ENCODE results near the gene TSPEAR.
A peak's percentile ranks its signal among the peaks of the same experiment; 100 is the strongest.

TSPEAR gene

DNA sequence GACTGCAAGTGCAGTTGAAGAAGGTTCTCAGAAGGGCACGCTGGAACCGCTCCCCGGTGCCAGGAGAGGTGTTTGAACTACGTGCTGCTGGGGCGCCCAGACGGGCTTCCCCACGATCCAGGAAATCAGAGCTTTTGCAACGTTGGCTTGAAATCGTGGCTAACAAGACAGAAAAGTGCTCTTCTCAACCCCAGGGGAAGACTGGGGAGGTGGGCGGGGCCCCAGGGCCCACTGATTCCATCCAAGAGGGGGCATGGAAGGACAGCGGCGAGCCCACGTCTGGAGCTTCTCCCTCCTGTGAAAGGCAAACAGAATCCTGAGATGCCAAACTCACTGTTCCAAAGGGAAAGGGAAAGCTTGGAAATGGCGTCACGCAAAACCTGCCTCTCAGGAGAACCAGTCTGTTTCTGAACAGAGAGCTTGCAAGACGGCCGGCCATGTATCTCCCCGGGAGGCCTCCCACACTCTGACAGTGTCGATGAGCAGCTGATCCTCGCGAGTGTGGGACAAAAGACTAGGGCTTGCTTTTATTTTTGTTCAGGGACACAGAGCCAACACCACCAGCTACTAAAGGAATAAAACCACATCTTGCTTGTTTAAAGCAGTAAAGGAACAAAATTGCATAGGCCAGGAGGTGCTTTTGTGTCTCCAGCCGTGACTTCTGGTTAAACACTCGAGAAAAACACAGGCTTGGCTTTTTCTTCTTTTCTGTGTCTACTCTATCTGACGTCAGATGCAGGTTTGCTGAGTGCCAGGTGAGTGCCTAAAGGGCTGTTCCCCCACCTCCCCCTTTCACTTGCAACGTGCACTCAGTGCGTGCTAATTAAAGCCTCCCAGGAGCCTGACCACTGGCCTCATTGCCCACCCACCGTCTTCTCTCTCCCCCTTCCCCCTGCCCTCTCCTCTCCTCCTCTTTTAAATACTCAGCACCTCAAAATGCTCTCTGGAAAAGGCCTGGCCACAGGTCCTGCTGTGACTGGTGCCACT is 214.5 kb downstream of the TSPEAR start:
- DNase-seq = no peak

DNA sequence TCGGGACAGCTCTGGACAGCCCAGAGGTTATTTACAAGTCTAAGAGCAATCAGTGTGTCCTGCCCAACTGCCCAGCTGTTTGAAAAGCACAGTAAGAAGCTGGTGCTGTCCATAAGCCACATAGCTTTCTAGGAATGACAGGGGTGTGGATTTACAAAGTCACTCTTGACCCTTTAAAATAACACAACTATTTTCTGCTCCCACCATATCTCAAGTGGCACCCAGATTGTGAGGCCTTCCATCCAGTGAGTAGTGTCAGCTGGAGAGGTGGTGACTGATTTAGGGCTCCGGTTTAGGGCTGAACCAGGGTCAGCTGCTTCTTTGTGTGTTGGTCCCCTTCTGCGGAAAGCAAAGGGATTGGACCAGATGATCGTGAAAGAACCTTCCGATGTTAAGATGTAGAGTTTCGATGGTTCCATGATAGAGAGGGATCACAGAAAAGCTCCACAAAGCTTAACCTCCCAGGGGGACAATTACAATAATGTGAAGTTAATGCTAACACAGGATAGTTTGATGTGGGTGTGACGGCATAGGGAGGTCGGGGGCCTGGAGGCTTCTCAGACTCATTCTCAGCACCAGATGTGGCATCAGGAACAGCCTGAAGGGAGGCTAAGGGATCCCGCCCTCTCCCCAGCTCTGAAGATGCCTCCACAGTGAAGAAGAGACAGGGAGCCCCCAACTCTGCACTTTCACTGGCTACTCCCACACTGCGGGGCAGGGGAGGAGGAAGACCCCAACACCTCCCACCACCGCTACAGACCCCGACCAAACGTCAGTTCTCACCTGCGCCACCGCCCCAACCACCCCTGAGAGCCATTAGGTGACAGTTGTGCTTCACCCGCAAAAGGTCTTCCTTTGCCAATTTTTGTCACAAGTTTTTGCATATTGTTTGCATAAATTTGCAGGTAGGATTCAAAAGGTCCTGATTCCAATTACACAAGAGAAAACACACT is 215.5 kb downstream of the TSPEAR start:
- no peak for DNase-seq

DNA sequence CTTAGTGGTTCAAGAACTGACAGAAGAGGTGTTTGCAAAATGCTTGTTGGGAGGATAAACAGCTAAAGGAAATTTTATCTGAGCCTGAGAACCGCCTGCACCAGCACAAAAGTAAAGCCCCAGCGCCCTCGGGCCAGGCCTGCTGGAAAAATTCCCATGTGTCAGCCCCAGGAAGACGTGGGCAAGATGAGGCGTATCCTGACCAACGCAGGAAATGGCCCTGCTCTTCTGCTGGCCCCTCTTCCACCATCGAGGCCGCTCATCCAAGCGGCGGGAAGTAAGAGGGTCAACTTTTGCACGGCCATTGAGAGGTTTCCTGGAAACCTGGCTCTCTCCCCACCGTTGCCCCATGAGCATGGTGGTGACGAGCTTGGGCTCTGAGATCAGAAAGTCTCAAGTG is 216.4 kb downstream of the TSPEAR start:
- DNase-seq = no peak

DNA sequence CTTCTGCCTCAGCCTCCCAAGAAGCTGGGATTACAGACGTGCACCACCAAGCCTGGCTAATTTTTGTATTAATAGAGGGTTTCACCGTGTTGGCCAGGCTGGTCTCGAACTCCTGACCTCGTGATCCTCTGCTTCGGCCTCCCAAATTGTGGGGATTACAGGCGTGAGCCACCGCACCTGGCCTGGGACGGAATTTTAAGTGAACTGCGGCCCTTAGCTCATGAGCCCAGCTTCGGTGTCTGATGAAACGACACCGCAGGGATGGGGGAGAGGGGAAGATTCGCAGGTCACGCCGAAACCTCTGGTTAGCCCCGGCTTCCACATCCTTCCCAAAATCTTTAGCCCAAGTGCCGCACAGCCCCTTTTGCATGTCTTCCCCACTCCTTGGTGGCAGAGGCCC is 217.0 kb downstream of the TSPEAR start:
- no peak for DNase-seq

DNA sequence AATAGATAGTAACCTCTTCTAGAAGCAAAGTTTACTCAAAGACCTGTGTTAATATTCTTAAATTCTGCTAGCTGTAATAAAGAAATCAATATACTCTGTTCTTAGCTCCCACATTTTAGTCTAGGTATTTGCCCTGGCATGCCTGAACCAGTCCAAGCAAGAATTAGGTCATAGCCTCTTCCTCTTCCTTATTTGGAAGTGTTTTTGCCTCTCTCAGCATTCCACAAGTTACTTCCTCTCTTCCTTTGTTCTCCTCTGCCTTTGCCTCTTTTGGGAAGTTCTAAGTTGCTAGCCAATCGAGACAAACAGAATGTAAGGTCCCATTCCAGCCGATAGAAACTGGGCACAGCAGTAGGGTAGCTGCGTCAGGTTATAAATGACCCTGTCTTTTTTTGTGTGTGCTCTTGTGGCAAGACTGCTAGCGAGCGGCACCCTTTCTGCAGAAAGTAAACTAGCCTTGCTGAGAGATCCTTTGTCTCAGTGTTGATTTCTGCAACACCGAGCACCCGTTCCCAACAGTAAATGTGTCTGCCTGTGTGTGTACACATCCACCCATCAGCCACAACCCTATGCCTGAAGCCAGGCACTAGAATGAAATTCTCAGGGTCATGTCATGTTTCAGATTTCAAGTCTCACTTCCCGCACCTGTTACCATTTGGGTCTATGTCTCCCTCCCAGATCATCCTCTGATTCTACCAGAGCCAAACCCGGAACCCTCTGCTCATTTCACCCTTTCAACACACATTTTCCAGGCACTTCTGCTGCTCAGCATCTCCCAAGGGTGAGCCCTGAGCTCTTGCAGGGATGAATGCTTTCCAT is 218.6 kb downstream of the TSPEAR start:
- DNase-seq = no peak

DNA sequence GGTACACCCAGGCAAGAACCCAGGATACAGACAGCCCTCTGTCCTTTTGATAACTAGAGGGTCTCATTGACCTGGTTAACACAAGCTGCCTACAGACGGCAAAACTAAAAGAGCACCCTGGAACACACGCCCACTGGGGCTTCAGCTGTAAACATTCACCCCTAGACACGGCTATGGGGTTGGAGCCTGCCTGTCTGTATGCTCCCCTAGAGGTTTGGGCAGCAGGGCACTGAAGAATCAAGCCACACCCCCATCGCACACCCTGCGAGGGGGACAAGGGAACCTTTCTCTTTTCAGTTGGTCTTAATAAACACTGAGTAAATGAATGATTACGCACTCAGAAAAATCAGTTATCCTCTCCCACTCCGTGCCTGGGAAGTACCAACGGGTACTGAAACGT is 220.6 kb downstream of the TSPEAR start:
- no peak for DNase-seq

DNA sequence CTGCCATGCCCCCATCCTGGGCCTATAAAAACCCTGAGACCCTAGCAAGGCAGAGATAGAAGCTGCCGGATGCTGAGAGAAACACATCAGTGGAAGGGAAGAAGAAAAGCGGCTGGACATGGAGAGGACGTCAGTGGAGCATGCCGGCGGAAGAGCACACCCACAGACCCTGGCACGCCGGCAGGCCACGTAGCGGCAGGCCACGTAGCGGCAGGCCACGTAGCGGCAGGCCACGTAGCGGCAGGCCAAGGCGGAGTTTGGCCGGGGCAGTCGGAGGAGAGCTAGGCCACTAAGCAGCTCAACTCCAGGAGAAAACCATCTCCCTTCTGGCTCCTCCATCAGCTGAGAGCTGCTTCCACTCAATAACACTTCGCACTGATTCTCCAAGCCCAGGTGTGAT is 221.0 kb downstream of the TSPEAR start:
- DNase-seq = no peak

DNA sequence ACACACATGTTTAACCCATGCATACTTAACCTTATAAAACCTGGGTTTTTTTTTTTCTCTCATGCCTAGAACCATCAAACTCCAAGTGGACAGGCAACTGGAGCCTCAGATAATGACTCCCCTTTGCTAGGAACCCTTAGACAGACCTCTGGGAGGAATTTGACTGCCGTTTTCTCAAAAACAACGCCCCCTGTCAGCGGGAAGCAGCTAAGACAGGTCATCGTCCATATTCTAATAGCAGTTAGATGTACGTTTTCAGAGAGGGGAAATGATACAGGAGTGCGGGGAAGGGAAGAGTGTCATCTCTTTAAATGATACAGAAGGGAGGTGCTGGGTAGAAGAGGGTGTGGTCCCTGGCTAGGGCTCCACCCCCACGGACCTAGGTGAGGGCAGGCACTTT is 221.4 kb downstream of the TSPEAR start:
- DNase-seq = no peak

DNA sequence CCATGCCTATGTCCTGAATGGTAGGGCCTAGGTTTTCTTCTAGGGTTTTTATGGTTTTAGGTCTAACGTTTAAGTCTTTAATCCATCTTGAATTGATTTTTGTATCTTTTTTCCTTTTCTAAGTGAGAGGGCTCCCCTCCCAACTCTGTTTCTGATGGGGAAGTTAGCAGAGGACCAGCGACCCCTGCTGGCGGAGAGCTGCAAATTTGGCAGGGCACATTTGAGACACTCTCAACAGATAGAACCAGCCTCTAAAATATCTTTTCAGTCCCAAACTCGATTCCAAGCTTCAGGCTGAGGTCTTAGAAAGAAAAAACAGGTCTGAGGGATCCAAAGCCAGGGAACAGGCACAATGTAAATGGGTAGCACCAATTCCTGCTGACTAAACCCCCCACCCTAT is 223.5 kb downstream of the TSPEAR start:
- DNase-seq = peak; percentile 63 to 72

DNA sequence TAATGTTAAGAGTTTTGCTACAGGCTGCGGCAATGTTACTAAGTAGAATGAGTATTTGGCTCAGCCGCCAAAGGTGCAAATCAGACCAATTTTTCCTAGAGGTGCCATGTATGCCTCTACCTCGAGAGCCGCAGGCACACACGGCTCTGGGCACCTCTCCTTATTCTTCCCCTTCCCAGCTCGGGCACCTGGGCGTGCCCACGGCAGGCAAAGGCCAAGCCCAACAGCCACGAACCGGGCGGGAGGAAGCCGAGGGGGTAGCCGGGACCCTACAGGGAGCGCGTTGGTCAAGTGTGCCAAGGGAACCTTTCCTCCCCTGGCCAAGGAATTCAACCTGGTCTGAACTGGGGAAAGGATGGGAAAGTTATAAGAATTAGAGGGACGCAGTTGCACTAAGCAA is 225.1 kb downstream of the TSPEAR start:
- no peak for DNase-seq

DNA sequence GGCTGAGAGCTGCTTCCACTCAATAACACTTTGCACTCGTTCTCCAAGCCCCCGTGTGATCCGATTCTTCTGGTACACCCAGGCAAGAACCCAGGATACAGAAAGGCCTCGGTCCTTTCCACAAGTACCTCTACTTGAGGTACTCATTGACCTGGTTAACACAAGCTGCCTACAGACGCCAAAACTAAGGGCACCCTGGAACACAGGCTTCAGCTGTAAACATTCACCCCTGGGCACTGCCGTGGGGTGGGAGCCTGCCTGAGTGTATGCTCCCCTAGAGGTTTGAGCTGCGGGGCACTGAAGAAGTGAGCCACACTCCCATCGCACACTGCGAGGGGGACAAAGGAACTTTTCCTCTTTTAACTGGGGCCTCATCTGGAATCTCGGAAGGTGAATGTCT is 225.6 kb downstream of the TSPEAR start:
- no peak for DNase-seq

DNA sequence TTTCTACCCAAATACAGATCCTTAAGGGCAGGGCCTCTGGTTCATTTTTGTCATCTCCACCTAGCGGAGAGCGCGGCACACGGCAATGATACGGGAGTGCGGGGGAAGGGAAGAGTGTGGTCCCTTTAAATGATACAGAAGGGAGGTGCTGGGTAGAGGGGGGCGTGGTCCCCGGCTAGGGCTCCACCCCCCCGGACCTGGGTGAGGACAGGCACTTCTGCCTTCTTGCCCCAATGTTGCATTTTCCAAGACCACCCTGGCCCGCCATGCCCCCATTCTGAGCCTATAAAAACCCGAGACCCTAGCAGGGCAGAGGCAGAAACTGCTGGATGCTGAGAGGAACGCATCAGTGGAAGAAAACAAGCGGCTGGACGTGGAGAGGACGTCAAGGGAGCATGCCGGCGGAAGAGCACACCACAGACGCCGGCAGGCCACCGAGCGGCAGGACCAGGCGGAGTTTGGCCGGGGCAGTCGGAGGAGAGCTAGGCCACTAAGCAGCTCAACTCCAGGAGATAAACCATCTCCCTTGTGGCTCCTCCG is 226.0 kb downstream of the TSPEAR start:
- DNase-seq = peak; percentile 28 to 65

DNA sequence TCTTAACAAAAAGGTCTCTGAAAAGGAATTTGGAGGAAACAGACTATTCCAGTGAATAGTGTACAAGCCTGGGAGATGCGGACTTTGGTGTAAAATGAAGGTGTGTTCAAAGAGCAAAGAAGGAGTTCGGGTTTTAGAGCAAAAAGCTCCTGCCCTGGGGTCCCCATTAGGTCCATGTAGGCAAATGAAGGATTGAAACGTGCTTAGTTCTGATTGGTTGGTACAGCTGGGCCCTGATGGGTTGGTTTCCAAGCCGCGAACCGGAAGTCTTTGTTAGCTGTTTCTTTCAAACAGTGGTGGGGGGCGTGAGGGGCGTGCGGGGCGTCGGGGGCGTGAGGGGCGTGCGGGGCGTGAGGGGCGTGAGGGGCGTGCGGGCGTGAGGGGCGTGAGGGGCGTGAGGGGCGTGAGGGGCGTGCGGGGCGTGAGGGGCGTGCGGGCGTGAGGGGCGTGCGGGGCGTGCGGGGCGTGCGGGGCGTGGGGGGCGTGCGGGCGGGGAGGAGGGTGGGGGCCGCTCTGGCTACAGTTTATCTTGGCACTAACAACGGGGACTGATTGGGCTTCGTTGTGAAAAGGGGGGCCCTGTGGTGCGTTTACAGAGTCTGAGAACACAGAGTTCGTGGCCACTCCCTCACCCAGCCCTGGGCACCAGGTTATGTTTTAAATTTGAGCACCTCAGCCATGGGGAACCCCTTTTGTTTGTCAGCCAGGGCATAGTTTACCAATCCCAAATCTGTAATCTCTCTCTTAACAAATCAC is 226.7 kb downstream of the TSPEAR start:
- DNase-seq = no peak

DNA sequence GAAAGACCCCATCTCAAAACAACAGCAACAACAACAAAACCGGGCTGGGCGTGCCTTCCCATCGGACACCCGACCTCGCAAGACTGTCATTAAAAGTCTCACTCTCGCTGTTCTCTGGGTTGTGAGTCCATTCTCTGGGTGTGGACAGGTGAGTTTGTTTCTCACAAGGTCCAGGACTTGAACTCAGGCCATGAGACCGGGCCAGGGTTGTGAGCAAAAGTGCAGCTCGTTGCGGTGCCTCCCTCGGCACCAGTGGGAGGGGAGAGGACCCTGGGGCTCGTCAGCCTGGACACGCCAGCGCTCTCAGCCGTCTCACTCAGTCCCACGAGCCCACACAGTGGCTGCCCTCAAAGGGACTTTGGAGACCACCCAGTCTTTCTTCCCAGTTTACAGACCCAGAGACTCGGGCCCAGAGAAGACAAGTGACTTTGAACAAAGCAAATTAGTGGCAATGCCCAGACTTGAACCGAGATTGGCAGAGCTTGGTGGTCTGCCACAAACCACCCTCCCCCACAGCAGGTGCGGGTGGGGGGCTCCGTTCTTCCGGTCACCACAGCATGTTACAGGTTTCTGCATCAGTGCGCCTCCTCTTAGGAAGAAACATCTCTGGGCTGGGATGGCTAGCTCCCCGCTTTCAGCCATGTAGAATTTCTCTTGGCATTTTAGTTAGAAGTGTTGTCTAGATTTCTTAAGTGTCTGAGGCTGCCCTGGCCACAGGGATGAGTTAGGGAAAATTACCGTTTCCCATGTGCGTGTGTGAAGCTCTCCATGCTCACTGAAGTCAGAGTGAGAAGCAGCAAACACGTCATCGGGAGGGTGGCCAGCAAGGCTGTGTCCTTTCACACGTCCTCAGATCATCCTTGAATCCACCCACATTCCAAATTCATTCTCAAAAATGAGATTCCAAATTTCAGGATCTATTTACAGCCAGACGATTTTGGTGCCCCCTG is 227.8 kb downstream of the TSPEAR start:
- DNase-seq = no peak

DNA sequence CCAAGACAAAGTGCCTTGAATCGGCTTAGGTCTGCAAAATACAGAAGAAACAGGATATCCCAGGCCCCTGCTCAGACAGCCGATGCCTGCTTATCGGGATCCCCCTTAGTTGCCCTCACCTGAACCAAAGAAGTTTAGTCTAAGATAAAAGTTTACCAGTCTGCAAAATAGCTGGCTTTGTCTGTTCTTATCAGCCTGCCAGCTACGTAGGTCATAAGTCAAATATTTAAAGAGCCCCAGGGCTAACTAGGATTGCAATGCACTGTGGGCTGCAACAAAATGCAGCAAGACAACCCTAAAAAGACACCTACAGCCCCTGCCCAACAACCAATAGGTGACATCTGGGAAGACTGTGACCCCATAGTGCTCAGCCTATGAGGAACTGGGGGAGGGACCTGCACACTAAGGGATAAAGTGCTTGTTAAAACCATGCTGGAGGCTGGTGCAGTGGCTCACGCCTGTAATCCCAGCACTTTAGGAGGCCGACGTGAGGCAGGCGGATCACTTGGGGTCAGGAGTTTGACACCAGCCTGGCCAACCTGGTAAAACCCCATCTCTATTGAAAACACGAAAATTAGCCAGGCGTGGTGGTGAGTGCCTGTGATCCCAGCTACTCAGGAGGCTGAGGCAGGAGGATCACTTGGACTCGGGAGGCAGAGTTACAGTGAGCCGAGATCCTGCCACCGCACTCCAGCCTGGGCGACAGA is 228.6 kb downstream of the TSPEAR start:
- DNase-seq = no peak

DNA sequence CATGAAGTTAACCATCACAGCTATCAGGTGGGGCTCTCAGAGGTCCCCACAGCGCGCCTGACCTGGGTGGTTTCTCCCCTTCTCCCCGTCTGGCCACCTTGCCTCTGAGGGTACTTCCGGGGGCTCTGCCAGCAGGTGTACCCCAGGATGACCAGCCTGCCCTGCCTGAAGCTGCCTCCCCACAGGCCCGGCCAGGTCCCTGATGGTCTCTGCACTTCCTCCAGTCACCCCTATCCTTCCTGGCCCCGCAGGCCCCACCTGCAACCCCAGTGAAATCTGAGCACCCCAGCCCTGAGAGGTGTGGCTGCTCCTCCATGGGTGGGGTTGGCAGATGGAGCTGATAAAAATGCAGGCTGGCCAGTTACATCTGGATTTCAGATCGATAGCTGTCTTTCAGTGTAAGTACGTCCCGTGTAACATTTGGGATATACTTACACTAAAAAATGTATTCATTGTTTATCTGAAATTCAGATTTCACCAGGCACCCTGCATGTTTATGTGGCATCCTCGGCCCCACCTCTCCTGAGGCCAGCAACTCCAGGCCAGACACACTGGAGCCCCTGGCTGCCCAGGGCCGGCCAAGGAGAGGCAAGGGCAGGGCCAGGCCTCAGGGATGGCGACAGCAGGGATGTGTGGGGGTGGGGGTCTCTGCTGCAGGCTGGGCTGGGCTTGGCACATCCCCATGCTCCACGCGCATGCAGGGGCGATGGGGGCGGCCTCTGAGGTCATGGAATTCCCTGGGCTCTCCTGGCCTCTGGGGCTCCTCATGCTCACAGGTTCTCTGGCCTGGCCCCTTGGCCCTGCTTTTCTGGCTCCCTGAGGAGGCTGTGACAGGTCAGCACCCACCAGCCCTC is 230.9 kb downstream of the TSPEAR start:
- DNase-seq = no peak

DNA sequence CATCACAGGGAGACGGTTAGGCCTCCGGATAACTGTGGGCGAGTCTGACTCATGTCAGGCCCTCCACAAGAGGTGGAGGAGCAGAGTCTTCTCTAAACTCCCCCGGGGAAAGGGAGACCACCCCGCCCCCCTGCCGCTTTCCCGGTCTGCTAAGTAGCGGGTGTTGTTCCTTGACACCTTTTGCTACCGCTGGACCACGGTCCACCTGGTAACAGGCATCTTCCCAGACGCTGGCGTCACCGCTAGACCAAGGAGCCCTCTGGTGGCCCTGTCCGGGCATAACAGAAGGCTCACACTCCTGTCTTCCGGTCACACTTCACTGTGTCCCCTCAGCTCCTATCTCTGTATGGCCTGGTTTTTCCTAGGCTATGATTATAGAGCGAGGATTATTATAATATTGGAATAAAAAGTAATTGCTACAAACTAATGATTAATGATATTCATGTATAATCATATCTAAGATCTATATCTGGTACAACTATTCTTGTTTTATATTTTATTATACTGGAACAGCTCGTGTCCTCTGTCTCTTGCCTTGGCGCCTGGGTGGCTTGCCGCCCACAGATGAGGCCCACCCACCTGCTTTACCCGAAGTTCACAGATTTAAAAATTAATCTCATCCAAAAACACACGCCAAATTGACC is 231.7 kb downstream of the TSPEAR start:
- peak; percentile 50 to 62 for DNase-seq

DNA sequence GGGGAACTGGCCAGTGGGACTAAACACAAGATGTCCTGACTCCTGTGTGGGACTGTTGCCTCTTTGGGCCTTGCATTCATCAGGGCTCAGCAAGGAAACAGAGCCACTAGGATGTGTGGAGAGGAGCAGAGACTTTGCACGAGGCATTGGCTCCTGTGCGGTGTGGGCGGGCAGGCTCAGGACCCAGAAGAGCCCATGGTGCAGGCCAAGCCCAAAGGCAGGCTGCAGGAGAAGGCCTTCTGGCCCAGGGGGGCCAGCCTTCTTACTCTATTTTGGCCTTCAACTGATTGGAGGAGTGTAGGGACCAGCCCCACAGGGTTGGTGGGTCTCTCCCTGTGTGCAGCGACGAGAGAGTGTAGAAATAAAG is 232.6 kb downstream of the TSPEAR start:
- DNase-seq = no peak

Measured in stimulated activated CD4-positive, alpha-beta T cell treated with anti-CD3 and anti-CD28 coated beads, Interleukin-2, amount 100 ng/mL, for 24 hours (primary cell).